ENCODE results near the gene GABBR2. TPM values are rescaled to one million over a fixed set of nuclear protein-coding genes. Genes with fewer than 3 reads are reported as not detected.

GABBR2 gene
- total and polyA plus RNA-seq, 2 of the 8 experiments (the other 6 are each of a cell fraction or from before 2014, with no cell fraction given): 0.50 to 1.2 TPM

DNA sequence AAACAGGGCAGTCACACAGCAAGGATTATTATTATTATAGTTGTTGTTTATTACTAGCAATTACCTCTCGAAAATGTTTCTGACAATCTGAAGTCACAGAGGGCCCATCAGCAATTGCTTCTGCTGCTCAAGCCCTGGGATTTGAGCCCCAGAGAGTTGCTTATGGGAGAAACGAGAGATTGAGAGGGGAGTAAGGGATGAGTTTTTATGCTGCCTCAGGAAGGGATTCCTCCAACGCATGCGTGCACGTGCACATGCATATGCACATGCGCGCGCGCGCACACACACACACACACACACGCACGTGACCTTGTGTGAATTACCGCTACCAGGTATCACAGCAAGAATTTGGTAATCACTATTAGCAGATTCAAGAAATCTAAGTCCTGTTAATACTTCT, 264.1 kb downstream of the GABBR2 start (continued):
- TF ChIP-seq SAP30 (IDR thresholded peaks at IDR 0.05; ENCODE audit: insufficient read depth, insufficient replicate concordance, low read length) (no peak), POU5F1 (IDR thresholded peaks at IDR 0.05; ENCODE audit: low read depth, low read length) (no peak), RBBP5 (IDR thresholded peaks at IDR 0.05; ENCODE audit: borderline replicate concordance, low read depth, low read length) (no peak), MAFK (IDR thresholded peaks at IDR 0.05; ENCODE audit: low read depth, low read length) (no peak), FOSL1 (IDR thresholded peaks at IDR 0.05; ENCODE audit: insufficient read depth, low read depth, low read length) (no peak)
- TF ChIP-seq, protein P1, sequence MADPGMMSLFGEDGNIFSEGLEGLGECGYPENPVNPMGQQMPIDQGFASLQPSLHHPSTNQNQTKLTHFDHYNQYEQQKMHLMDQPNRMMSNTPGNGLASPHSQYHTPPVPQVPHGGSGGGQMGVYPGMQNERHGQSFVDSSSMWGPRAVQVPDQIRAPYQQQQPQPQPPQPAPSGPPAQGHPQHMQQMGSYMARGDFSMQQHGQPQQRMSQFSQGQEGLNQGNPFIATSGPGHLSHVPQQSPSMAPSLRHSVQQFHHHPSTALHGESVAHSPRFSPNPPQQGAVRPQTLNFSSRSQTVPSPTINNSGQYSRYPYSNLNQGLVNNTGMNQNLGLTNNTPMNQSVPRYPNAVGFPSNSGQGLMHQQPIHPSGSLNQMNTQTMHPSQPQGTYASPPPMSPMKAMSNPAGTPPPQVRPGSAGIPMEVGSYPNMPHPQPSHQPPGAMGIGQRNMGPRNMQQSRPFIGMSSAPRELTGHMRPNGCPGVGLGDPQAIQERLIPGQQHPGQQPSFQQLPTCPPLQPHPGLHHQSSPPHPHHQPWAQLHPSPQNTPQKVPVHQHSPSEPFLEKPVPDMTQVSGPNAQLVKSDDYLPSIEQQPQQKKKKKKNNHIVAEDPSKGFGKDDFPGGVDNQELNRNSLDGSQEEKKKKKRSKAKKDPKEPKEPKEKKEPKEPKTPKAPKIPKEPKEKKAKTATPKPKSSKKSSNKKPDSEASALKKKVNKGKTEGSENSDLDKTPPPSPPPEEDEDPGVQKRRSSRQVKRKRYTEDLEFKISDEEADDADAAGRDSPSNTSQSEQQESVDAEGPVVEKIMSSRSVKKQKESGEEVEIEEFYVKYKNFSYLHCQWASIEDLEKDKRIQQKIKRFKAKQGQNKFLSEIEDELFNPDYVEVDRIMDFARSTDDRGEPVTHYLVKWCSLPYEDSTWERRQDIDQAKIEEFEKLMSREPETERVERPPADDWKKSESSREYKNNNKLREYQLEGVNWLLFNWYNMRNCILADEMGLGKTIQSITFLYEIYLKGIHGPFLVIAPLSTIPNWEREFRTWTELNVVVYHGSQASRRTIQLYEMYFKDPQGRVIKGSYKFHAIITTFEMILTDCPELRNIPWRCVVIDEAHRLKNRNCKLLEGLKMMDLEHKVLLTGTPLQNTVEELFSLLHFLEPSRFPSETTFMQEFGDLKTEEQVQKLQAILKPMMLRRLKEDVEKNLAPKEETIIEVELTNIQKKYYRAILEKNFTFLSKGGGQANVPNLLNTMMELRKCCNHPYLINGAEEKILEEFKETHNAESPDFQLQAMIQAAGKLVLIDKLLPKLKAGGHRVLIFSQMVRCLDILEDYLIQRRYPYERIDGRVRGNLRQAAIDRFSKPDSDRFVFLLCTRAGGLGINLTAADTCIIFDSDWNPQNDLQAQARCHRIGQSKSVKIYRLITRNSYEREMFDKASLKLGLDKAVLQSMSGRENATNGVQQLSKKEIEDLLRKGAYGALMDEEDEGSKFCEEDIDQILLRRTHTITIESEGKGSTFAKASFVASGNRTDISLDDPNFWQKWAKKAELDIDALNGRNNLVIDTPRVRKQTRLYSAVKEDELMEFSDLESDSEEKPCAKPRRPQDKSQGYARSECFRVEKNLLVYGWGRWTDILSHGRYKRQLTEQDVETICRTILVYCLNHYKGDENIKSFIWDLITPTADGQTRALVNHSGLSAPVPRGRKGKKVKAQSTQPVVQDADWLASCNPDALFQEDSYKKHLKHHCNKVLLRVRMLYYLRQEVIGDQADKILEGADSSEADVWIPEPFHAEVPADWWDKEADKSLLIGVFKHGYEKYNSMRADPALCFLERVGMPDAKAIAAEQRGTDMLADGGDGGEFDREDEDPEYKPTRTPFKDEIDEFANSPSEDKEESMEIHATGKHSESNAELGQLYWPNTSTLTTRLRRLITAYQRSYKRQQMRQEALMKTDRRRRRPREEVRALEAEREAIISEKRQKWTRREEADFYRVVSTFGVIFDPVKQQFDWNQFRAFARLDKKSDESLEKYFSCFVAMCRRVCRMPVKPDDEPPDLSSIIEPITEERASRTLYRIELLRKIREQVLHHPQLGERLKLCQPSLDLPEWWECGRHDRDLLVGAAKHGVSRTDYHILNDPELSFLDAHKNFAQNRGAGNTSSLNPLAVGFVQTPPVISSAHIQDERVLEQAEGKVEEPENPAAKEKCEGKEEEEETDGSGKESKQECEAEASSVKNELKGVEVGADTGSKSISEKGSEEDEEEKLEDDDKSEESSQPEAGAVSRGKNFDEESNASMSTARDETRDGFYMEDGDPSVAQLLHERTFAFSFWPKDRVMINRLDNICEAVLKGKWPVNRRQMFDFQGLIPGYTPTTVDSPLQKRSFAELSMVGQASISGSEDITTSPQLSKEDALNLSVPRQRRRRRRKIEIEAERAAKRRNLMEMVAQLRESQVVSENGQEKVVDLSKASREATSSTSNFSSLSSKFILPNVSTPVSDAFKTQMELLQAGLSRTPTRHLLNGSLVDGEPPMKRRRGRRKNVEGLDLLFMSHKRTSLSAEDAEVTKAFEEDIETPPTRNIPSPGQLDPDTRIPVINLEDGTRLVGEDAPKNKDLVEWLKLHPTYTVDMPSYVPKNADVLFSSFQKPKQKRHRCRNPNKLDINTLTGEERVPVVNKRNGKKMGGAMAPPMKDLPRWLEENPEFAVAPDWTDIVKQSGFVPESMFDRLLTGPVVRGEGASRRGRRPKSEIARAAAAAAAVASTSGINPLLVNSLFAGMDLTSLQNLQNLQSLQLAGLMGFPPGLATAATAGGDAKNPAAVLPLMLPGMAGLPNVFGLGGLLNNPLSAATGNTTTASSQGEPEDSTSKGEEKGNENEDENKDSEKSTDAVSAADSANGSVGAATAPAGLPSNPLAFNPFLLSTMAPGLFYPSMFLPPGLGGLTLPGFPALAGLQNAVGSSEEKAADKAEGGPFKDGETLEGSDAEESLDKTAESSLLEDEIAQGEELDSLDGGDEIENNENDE (IDR thresholded peaks at IDR 0.05; ENCODE audit: insufficient replicate concordance, low read length): no peak

All from H1 (cell line).